Adrenal gland (tissue), 12 donors: Measurements from ENCODE around the gene KLC1. TPM values are rescaled to one million over a fixed set of nuclear protein-coding genes. Genes with fewer than 3 reads are reported as not detected.

Source experiments
- DNase-seq, 7 donors: peaks; one replicate each; pipeline ENCODE4 v3.0.0-alpha.2; 2019 to 2020
- H3K27ac ChIP-seq, 5 donors: fragments of 200-600 bp; sonication (generic) in 4 of 5; 1 replicate in 3 of 5; 2 replicates in 2 of 5; pipeline versions ENCODE4 v1.5.1 to v1.8.0; 2016 to 2020; ENCODE audit warnings: mild to moderate bottlenecking in 1 of 5
- H3K27me3 ChIP-seq: fragments of 200-600 bp; 2 replicates; pipeline ENCODE4 v1.8.0; 2021
- H3K36me3 ChIP-seq, 2 donors: fragments of 200-600 bp; replicated peaks in 1 of 2; 1 replicate in 1 of 2; 2 replicates in 1 of 2; pipeline versions ENCODE4 v1.5.1 to v1.8.0; 2018 to 2022
- H3K4me1 ChIP-seq, 2 donors: fragments of 200-600 bp; replicated peaks in 1 of 2; 1 replicate in 1 of 2; 2 replicates in 1 of 2; pipeline versions ENCODE4 v1.5.1 to v1.8.0; 2018 to 2021
- H3K4me3 ChIP-seq, 4 donors: fragments of 200-600 bp; sonication (generic) in 3 of 4; one replicate each; pipeline ENCODE4 v1.5.1; 2016 to 2018
- H3K9me3 ChIP-seq, 3 donors: fragments of 200-600 bp; sonication (generic) in 1 of 3; replicated peaks in 1 of 3; 1 replicate in 2 of 3; 2 replicates in 1 of 3; pipeline versions ENCODE4 v1.5.1 to v1.8.0; 2016 to 2021
- CTCF ChIP-seq, 6 experiments: fragments of 450-650 bp in 4 of 6; fragments of 200-600 bp in 2 of 6; sonication (generic) in 1 of 6; IDR thresholded peaks; 1 replicate in 5 of 6; 2 replicates in 1 of 6; pipeline versions ENCODE4 v1.5.1 to v1.8.0; 2016 to 2021; ENCODE audit warnings: antibody characterized with exemption in 6 of 6, mild to moderate bottlenecking in 2 of 6, moderate library complexity in 1 of 6
- POLR2A ChIP-seq, 2 donors: fragments of 450-650 bp; IDR thresholded peaks; one replicate each; pipeline ENCODE4 v1.6.1; 2017; ENCODE audit warnings: antibody characterized with exemption in 2 of 2, mild to moderate bottlenecking in 2 of 2, moderate library complexity in 1 of 2
- WGBS, 4 donors: extraction: QIAGEN DNeasy Blood & Tissue Kit in 2 of 4; methylation state at CpG; one replicate each; pipeline versions ENCODE4 v1.1.5 to v1.1.7; 2013 to 2017; 5-methylcytosine and 5-hydroxymethylcytosine counted together
- intact Hi-C, 2 donors: fragments of 100-400 bp; cut with DNase I; formaldehyde crosslinking; loops; one replicate each; pipeline versions ENCODE4 v1.14.1 to v1.15.0; 2022 to 2023
- polyA plus RNA-seq, 3 donors: library from polyadenylated mRNA; stranded (reverse); fragments of 200-250 nt in 2 of 3; fragments of 350-450 nt in 1 of 3; fragmentation: Illumina TruSeq in 1 of 3; extraction: RNeasy Lipid Tissue Mini Kit (QIAGEN cat#74804) in 1 of 3; gene quantifications; one replicate each; pipeline ENCODE4 v1.2.3, GENCODE V29; 2013 to 2014
- total RNA-seq, 9 donors: library from RNA; depleted of rRNA in 4 of 9; stranded (reverse); fragments of >200 nt in 4 of 9; fragments of 120-200 nt in 1 of 9; fragmentation: NEBNext Ultra II Directional in 1 of 9; extraction: Animal tissue kit (Norgen Biotek cat#: 25700) in 1 of 9; gene quantifications; one replicate each; pipeline versions ENCODE4 v1.1.0 to v1.2.4, GENCODE V29; 2013 to 2023
- donor health status: healthy with polysubstance abuse.
- donor health status: Bipolar disorder and iron deficiency.
- donor health status: DM: yes; HTN: yes; CAD: no.
- donor health status: DM: no; HTN: no; CAD: no.
- donor health status: DM: no; HTN: no; CAD: no.
- donor health status: DM: yes; HTN: yes; CAD: no.

The KLC1 gene
- total and polyA plus RNA-seq, 12 donors: 70.7 to 248 (median 125) TPM

- H3K27ac ChIP-seq: no peak overlapping the region
Measured at GRCh38 chr14:103713304-103714062, 84.5 kb downstream of the KLC1 start.

GRCh38 chr14:103714063-103714724, 85.2 kb downstream of the KLC1 start:
- no peak overlapping the region for H3K27ac ChIP-seq
- DNase-seq: no peak
- no peaks in the 10 kb centered on the region for H3K27me3 ChIP-seq
- H3K36me3 ChIP-seq: no peaks in the 10 kb centered on the region
- peaks cover 5 to 18% of the 10 kb centered on the region in 2 donors for H3K4me1 ChIP-seq
- 54 to 67% (median 62%) methylated on average over 16 of the region's 16 CpGs for WGBS, 4 donors
- no peaks in the 10 kb centered on the region for H3K9me3 ChIP-seq
- no peak for TF ChIP-seq POLR2A (IDR thresholded peaks at IDR 0.05)
- intact Hi-C loops: no loop called here
- H3K4me3 ChIP-seq: peak overlapping the region in 1 of 4 donors; percentile 75

More at GRCh38 chr14:103713304-103714062, 84.5 kb downstream of the KLC1 start:
- no peak overlapping the region for H3K4me3 ChIP-seq
- no peaks in the 10 kb centered on the region for H3K36me3 ChIP-seq
- intact Hi-C loops: no loop called here
- WGBS, 4 donors: 71 to 88% (median 76%) methylated on average over 4 to 18 of the region's 18 CpGs
- H3K4me1 ChIP-seq: peaks cover 5 to 18% of the 10 kb centered on the region in 2 donors
- no peak for DNase-seq
- no peaks in the 10 kb centered on the region for H3K9me3 ChIP-seq
- no peaks in the 10 kb centered on the region for H3K27me3 ChIP-seq
- TF ChIP-seq POLR2A (IDR thresholded peaks at IDR 0.05) (no peak), CTCF (IDR thresholded peaks at IDR 0.05) (no peak)

- Histone ChIP-seq H3K27me3 (no peaks in the 10 kb centered on the region), H3K4me3 (peak within 1 kb of the TSS; percentile 25 to 99 (median 63)), H3K9me3 (no peaks in the 10 kb centered on the region), H3K27ac (peak within 1 kb of the TSS in 3 of 5 donors; percentile 72 to 93 (median 73)), H3K4me1 (peaks cover 5 to 18% of the 10 kb centered on the region in 2 donors), H3K36me3 (no peaks in the 10 kb centered on the region)
- no peak for TF ChIP-seq CTCF (IDR thresholded peaks at IDR 0.05)
- TF ChIP-seq POLR2A (IDR thresholded peaks at IDR 0.05): peak; percentile 61 to 75
- intact Hi-C loops: no loop called here
- 0 to 1% (median 1%) methylated on average over 18 to 121 of the region's 121 CpGs for WGBS, 4 donors
- DNase-seq: peak; percentile 99 to 100 (median 100)
Measured at GRCh38 chr14:103715052-103716000, 86.3 kb downstream of the KLC1 start, which contains the start of the genes XRCC3 and ZFYVE21. TSS of gene XRCC3 (minus strand) at chr14:103715451. CDS start at chr14:103711087, 4,364 bp downstream. TSS of gene ZFYVE21 (plus strand) at chr14:103715810. CDS start at chr14:103715842, 32 bp downstream.

- H3K4me3 ChIP-seq: peak overlapping the region in 3 of 4 donors; percentile 62 to 99 (median 64)
- no peaks in the 10 kb centered on the region for H3K27me3 ChIP-seq
- no peaks in the 10 kb centered on the region for H3K36me3 ChIP-seq
- TF ChIP-seq CTCF (IDR thresholded peaks at IDR 0.05) (no peak), POLR2A (IDR thresholded peaks at IDR 0.05) (no peak)
- intact Hi-C loops: no loop called here
- WGBS, 4 donors: 4 to 20% (median 6%) methylated on average over 1 to 72 of the region's 72 CpGs
- peak overlapping the region in 3 of 5 donors; percentile 72 to 93 (median 73) for H3K27ac ChIP-seq
- peak in 3 of 7 donors; percentile 45 to 60 (median 46) for DNase-seq
- no peaks in the 10 kb centered on the region for H3K9me3 ChIP-seq
- H3K4me1 ChIP-seq: peaks cover 5 to 18% of the 10 kb centered on the region in 2 donors
Measured at GRCh38 chr14:103716091-103716801, 87.2 kb downstream of the KLC1 start.
